Mammary epithelial cell (primary cell): ENCODE data around the gene PROM2.

Experiments used
- CTCF ChIP-seq, 2 donors: IDR thresholded peaks in 1 of 2; conservative IDR thresholded peaks in 1 of 2; 2 replicates each; pipeline ENCODE4 v1.5.1; 2011 to 2012; ENCODE audit warnings: inconsistent platforms in 2 of 2, low read length in 2 of 2, mild to moderate bottlenecking in 2 of 2, control low read depth in 1 of 2, low read depth in 1 of 2; ENCODE audit not compliant: insufficient read depth in 1 of 2; ENCODE audit errors: extremely low read depth in 1 of 2
- EZH2 ChIP-seq: IDR thresholded peaks from 2 replicates; pipeline ENCODE4 v1.6.1; 2012; ENCODE audit warnings: low read length, inconsistent platforms, borderline replicate concordance

GRCh38 chr2:95270541-95271081, 3.6 kb upstream of the PROM2 start:
- TF ChIP-seq CTCF (conservative IDR thresholded peaks at IDR 0.05 in 1 of 2, IDR thresholded peaks at IDR 0.05 in 1 of 2; ENCODE audit: extremely low read depth in 1 of 2, insufficient read depth in 1 of 2, low read depth in 1 of 2, low read length in 2 of 2) = no peak
- TF ChIP-seq EZH2 = no peak
